HCT116 (cell line): ENCODE measurements around the gene BLNK. TPM values are rescaled to one million over a fixed set of nuclear protein-coding genes. Genes with fewer than 3 reads are reported as not detected.

Source experiments
- ATAC-seq: fragments of 200-7000 bp; cut with Tn5 transposase; 2 replicates; pipeline ENCODE4 v1.9.1; 2020; ENCODE audit warnings: mild to moderate bottlenecking, moderate library complexity
- BruUV-seq: library from RNA; stranded (reverse); fragments of 400-500 nt; replicated peaks from 2 replicates; lab custom pipeline; 2021; lab: Mats Ljungman, UMichigan
- CTCF ChIA-PET: fragments of 300-600 bp; sonication (Branson Sonifier 250); formaldehyde crosslinking; loops from one replicate; lab custom pipeline; 2021; ENCODE audit warnings: antibody characterized with exemption; lab: Charles Lee
- POLR2A ChIA-PET: fragments of 300-600, 350-600 bp; sonication (Branson Sonifier 250); formaldehyde crosslinking; loops from one replicate; lab custom pipeline; 2021; ENCODE audit warnings: antibody characterized with exemption; lab: Charles Lee
- RAD21 ChIA-PET, 2 experiments: fragments of 300-600 bp; sonication (Branson Sonifier 250); formaldehyde crosslinking; loops; one replicate each; lab custom pipeline; 2023; ENCODE audit warnings: low total read pairs in 2 of 2; ENCODE audit not compliant: uncharacterized antibody in 2 of 2, unreplicated experiment in 2 of 2, low non-redundant PET in 1 of 2; lab: Charles Lee
- DNase-seq: peaks from one replicate; pipeline ENCODE4 v3.0.0-alpha.2; 2010; ENCODE audit warnings: low read depth, low spot score
- H2AFZ ChIP-seq: fragments of 200-600 bp; shearing (Covaris generic), sonication (generic); 2 replicates; pipeline ENCODE4 v1.6.1; 2017; ENCODE audit warnings: low read depth, mixed run types, mixed read lengths, antibody characterized with exemption, low read length; ENCODE audit not compliant: poor library complexity, severe bottlenecking
- H3K27ac ChIP-seq: 2 replicates; pipeline ENCODE4 v1.5.1; 2012; ENCODE audit warnings: low read depth, low read length
- H3K27me3 ChIP-seq: fragments of 200-600 bp; sonication (generic); 2 replicates; pipeline ENCODE4 v1.6.1; 2016; ENCODE audit warnings: mixed run types, low read length, mixed read lengths; ENCODE audit not compliant: insufficient read depth
- H3K36me3 ChIP-seq, 2 experiments: fragments of 200-500 bp in 1 of 2; fragments of 200-600 bp in 1 of 2; sonication (Bioruptor generic) in 1 of 2; sonication (generic) in 1 of 2; 2 replicates each; pipeline versions ENCODE4 v1.5.1 to v1.6.1; 2014 to 2016; ENCODE audit warnings: low read length in 2 of 2, inconsistent platforms in 1 of 2, mixed read lengths in 1 of 2, mixed run types in 1 of 2; ENCODE audit not compliant: insufficient read depth in 2 of 2, control insufficient read depth in 1 of 2
- H3K4me1 ChIP-seq, 2 experiments: fragments of 200-600 bp in 1 of 2; sonication (generic) in 1 of 2; 2 replicates each; pipeline versions ENCODE4 v1.5.1 to v1.6.1; 2012 to 2017; ENCODE audit warnings: low read length in 2 of 2, inconsistent platforms in 1 of 2, mild to moderate bottlenecking in 1 of 2, mixed read lengths in 1 of 2, mixed run types in 1 of 2, moderate library complexity in 1 of 2; ENCODE audit not compliant: insufficient read depth in 2 of 2, control insufficient read depth in 1 of 2
- H3K4me2 ChIP-seq: fragments of 200-600 bp; sonication (generic); 2 replicates; pipeline ENCODE4 v1.6.1; 2017; ENCODE audit warnings: mixed run types, low read length, mixed read lengths
- H3K4me3 ChIP-seq, 2 experiments: fragments of 200-600 bp in 1 of 2; sonication (generic) in 1 of 2; replicated peaks in 1 of 2; 2 replicates each; pipeline ENCODE4 v1.5.1; 2011 to 2016; ENCODE audit warnings: low read length in 2 of 2, control low read depth in 1 of 2, low read depth in 1 of 2, mild to moderate bottlenecking in 1 of 2, mixed read lengths in 1 of 2, mixed run types in 1 of 2
- H3K79me2 ChIP-seq: fragments of 200-600 bp; sonication (generic); 2 replicates; pipeline ENCODE4 v1.6.1; 2017; ENCODE audit warnings: mild to moderate bottlenecking, mixed run types, low read length, moderate library complexity, mixed read lengths; ENCODE audit not compliant: insufficient read depth
- H3K9ac ChIP-seq: fragments of 200-600 bp; sonication (generic); 2 replicates; pipeline ENCODE4 v1.6.1; 2016; ENCODE audit warnings: low read length, mixed read lengths
- H3K9me2 ChIP-seq: fragments of 200-600 bp; sonication (generic), shearing (Covaris generic); 2 replicates; pipeline ENCODE4 v1.6.1; 2017; ENCODE audit warnings: mixed run types, mild to moderate bottlenecking, moderate library complexity; ENCODE audit not compliant: insufficient read depth
- H3K9me3 ChIP-seq, 2 experiments: fragments of 200-500 bp in 1 of 2; fragments of 200-600 bp in 1 of 2; sonication (Bioruptor generic) in 1 of 2; sonication (generic) in 1 of 2; 2 replicates each; pipeline ENCODE4 v1.6.1; 2014 to 2017; ENCODE audit warnings: low read length in 2 of 2, mixed read lengths in 2 of 2, inconsistent platforms in 1 of 2, low read depth in 1 of 2, mild to moderate bottlenecking in 1 of 2, mixed run types in 1 of 2, moderate library complexity in 1 of 2; ENCODE audit not compliant: control insufficient read depth in 1 of 2, insufficient read depth in 1 of 2
- H4K20me1 ChIP-seq: fragments of 200-600 bp; sonication (generic), shearing (Covaris generic); 2 replicates; pipeline ENCODE4 v1.6.1; 2017; ENCODE audit warnings: mixed run types, mild to moderate bottlenecking, moderate library complexity; ENCODE audit not compliant: insufficient read depth
- CBX3 ChIP-seq: IDR thresholded peaks from 2 replicates; pipeline ENCODE4 v1.6.1; 2012; ENCODE audit warnings: low read depth
- FOSL1 ChIP-seq: IDR thresholded peaks from 2 replicates; pipeline ENCODE4 v1.6.1; 2012; ENCODE audit warnings: low read depth
- RAD21 ChIP-seq: IDR thresholded peaks from 2 replicates; pipeline ENCODE4 v1.6.1; 2012; ENCODE audit warnings: low read depth, mild to moderate bottlenecking
- SP1 ChIP-seq: IDR thresholded peaks from 2 replicates; pipeline ENCODE4 v1.6.1; 2012; ENCODE audit warnings: low read depth
- SRF ChIP-seq: IDR thresholded peaks from 2 replicates; pipeline ENCODE4 v1.6.1; 2012; ENCODE audit warnings: low read depth
- YY1 ChIP-seq: IDR thresholded peaks from 2 replicates; pipeline ENCODE4 v1.6.1; 2011; ENCODE audit warnings: low read length, low read depth, moderate library complexity, mild to moderate bottlenecking; ENCODE audit not compliant: insufficient replicate concordance; ENCODE audit errors: extremely low read depth
- intact Hi-C: fragments of 100-400 bp; cut with micrococcal nuclease; formaldehyde crosslinking; loops from 2 replicates; pipeline ENCODE4 v1.10.0; 2022
- total RNA-seq: library from RNA; stranded (reverse); gene quantifications from one replicate; pipeline ENCODE4 v1.2.1, GENCODE V29; 2021; ENCODE audit not compliant: unreplicated experiment
- TF ChIP-seq, protein P1 (sequence below): IDR thresholded peaks from 2 replicates; pipeline ENCODE4 v1.6.1; 2012

Gene BLNK
- total RNA-seq, 1 experiment from 2014 or later: 0.59 TPM

DNA sequence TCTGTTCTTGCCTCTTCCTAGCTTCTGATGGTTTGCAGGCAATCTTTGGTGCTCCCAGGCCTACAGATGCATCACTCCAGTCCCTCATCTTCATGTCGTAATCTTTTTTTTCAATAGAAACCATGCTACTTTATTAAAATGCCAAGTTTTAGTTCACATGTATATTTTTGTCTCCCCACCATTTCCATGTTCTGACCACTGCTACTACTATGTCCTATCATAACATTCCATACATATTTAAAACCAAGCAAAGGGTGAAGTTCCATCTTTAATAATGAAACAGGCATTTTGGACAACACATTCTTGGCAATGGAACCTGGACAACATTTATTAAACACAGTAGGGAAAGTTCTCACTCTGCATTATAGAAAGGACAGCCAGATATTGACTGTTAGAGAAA lies 82.5 kb downstream of the BLNK start (continued):
- TF ChIP-seq SRF: no peak

- Histone ChIP-seq H3K4me3 (no peak overlapping the region), H3K4me1 (no peaks in the 10 kb centered on the region), H4K20me1 (no peaks in the 10 kb centered on the region), H3K9me3 (no peaks in the 10 kb centered on the region), H3K36me3 (no peaks in the 10 kb centered on the region), H3K4me2 (no peak overlapping the region), H3K27ac (no peak overlapping the region), H3K27me3 (no peaks in the 10 kb centered on the region), H2AFZ (no peak overlapping the region), H3K79me2 (no peaks in the 10 kb centered on the region), H3K9ac (no peak overlapping the region), H3K9me2 (no peaks in the 10 kb centered on the region)
- POLR2A ChIA-PET: no interaction called here
- ATAC-seq (no peak), DNase-seq (no peak)
- CTCF ChIA-PET: no interaction called here
- RAD21 ChIA-PET: no interaction called here
- intact Hi-C loops: no loop called here
- no TSS peak for BruUV-seq
- no peak for TF ChIP-seq CBX3
- TF ChIP-seq, protein P1, sequence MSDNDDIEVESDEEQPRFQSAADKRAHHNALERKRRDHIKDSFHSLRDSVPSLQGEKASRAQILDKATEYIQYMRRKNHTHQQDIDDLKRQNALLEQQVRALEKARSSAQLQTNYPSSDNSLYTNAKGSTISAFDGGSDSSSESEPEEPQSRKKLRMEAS: no peak
- TF ChIP-seq FOSL1: no peak
- no peak for TF ChIP-seq SP1
- TF ChIP-seq YY1: no peak
Measured at GRCh38 chr10:96188421-96188820, 82.9 kb downstream of the BLNK start.

- Histone ChIP-seq H3K9me2 (no peaks in the 10 kb centered on the region), H3K27ac (no peak overlapping the region), H3K27me3 (no peaks in the 10 kb centered on the region), H3K4me3 (no peak overlapping the region), H3K4me2 (no peak overlapping the region), H3K36me3 (no peaks in the 10 kb centered on the region), H4K20me1 (no peaks in the 10 kb centered on the region), H3K79me2 (no peaks in the 10 kb centered on the region), H3K9me3 (peaks cover 0 to 6% of the 10 kb centered on the region in 2 experiments; a peak in 2 of 4 replicates), H3K9ac (no peak overlapping the region), H3K4me1 (no peaks in the 10 kb centered on the region), H2AFZ (no peak overlapping the region)
- DNase-seq: no peak
- ATAC-seq: no peak
- TF ChIP-seq CBX3 (peak; percentile 68; the same call in 1 of the 2 replicates), RAD21 (no peak)
- BruUV-seq: no TSS peak
- ChIA-PET POLR2A (no interaction called here), CTCF (no interaction called here), RAD21 (no interaction called here)
- intact Hi-C loops: no loop called here
Measured at GRCh38 chr10:96176985-96177384, 94.4 kb downstream of the BLNK start.
